K562 (cell line): ENCODE data around the gene ADPRH.

ENCODE experiments used
- ETV6 ChIP-seq, 3 experiments: fragments of 150-350 bp in 1 of 3; sonication (generic) in 1 of 3; formaldehyde crosslinking in 1 of 3; IDR thresholded peaks; 2 replicates each; pipeline versions ENCODE4 v1.6.1 to v1.8.0; 2014 to 2022; ENCODE audit warnings: borderline replicate concordance in 2 of 3, low read depth in 2 of 3, antibody characterized with exemption in 1 of 3, low read length in 1 of 3, mild to moderate bottlenecking in 1 of 3, missing genetic modification reagents in 1 of 3
- TF ChIP-seq, protein P1 (sequence below): sonication (generic); formaldehyde crosslinking; IDR thresholded peaks from 2 replicates; pipeline ENCODE4 v1.8.0; 2023; ENCODE audit warnings: missing genetic modification reagents, mild to moderate bottlenecking, borderline replicate concordance

DNA sequence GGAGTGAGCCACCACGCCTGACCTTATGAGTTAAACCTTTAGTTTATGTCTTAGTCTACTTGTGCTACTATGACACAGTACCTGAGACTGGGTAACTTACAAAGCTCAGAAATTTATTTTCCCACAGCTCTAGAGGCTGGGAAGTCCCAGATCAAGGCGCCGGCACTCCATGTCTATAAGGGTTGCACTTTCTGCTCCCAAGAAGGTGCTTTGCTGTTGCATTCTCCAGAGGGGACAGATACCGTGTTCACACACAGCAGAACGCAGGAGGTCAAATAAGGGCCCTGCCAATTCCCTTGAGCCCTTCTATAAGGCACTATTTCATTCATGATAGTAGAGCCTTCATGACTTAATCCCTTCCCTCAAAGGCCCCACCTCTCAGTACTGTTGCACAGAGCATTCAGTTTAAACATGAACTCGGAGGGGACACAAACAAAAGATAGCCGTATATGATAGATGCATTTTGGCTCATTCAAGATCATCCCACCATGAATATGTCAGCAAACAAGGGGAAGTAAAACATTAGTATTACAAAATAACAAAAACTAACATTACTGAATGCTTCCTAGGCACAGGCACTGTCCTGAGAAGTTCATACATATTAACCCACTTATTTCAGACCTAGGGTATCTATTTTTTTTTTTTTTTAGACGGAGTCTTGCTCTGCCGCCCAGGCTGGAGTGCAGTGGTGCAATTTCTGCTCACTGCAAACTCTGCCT is 44.9 kb downstream of the ADPRH start:
- TF ChIP-seq ETV6 (IDR thresholded peaks at IDR 0.05; ENCODE audit: borderline replicate concordance in 1 of 2, low read depth in 2 of 2, low read length in 1 of 2) (no peak), ETV6 (CRISPR knock-in tag; IDR thresholded peaks at IDR 0.05; ENCODE audit: borderline replicate concordance) (no peak)
- TF ChIP-seq, protein P1, sequence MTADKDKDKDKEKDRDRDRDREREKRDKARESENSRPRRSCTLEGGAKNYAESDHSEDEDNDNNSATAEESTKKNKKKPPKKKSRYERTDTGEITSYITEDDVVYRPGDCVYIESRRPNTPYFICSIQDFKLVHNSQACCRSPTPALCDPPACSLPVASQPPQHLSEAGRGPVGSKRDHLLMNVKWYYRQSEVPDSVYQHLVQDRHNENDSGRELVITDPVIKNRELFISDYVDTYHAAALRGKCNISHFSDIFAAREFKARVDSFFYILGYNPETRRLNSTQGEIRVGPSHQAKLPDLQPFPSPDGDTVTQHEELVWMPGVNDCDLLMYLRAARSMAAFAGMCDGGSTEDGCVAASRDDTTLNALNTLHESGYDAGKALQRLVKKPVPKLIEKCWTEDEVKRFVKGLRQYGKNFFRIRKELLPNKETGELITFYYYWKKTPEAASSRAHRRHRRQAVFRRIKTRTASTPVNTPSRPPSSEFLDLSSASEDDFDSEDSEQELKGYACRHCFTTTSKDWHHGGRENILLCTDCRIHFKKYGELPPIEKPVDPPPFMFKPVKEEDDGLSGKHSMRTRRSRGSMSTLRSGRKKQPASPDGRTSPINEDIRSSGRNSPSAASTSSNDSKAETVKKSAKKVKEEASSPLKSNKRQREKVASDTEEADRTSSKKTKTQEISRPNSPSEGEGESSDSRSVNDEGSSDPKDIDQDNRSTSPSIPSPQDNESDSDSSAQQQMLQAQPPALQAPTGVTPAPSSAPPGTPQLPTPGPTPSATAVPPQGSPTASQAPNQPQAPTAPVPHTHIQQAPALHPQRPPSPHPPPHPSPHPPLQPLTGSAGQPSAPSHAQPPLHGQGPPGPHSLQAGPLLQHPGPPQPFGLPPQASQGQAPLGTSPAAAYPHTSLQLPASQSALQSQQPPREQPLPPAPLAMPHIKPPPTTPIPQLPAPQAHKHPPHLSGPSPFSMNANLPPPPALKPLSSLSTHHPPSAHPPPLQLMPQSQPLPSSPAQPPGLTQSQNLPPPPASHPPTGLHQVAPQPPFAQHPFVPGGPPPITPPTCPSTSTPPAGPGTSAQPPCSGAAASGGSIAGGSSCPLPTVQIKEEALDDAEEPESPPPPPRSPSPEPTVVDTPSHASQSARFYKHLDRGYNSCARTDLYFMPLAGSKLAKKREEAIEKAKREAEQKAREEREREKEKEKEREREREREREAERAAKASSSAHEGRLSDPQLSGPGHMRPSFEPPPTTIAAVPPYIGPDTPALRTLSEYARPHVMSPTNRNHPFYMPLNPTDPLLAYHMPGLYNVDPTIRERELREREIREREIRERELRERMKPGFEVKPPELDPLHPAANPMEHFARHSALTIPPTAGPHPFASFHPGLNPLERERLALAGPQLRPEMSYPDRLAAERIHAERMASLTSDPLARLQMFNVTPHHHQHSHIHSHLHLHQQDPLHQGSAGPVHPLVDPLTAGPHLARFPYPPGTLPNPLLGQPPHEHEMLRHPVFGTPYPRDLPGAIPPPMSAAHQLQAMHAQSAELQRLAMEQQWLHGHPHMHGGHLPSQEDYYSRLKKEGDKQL: no peak
